IMR-90 (cell line): Measurements from ENCODE around the gene ZNF469. TPM values are rescaled to one million over a fixed set of nuclear protein-coding genes. Genes with fewer than 3 reads are reported as not detected.

Source experiments
- ATAC-seq: fragments of 200-7000 bp; cut with Tn5 transposase; 2 replicates; pipeline ENCODE4 v1.9.1; 2020; ENCODE audit warnings: low read depth, mild to moderate bottlenecking, moderate library complexity
- BruUV-seq: library from RNA; stranded (reverse); fragments of 400-500 nt; replicated peaks from 2 replicates; lab custom pipeline; 2021; lab: Mats Ljungman, UMichigan
- CTCF ChIA-PET: fragments of 300-600 bp; formaldehyde crosslinking; extraction: SDS; loops from one replicate; lab custom pipeline; 2021; ENCODE audit warnings: antibody characterized with exemption; lab: Yijun Ruan, JAX
- POLR2A ChIA-PET: fragments of 300-600 bp; sonication (Branson Sonifier 250); formaldehyde crosslinking; loops from one replicate; lab custom pipeline; 2022; ENCODE audit warnings: antibody characterized with exemption; ENCODE audit not compliant: unreplicated experiment; lab: Charles Lee
- DNase-seq: peaks from one replicate; pipeline ENCODE4 v3.0.0; 2013
- H2AFZ ChIP-seq: replicated peaks from 2 replicates; pipeline ENCODE3; 2013; ENCODE audit warnings: low read length, mild to moderate bottlenecking; ENCODE audit not compliant: poor library complexity
- H2AK5ac ChIP-seq: 2 replicates; pipeline ENCODE4 v1.6.1; 2013; ENCODE audit warnings: low read depth, low read length, inconsistent platforms
- H2AK9ac ChIP-seq: replicated peaks from 2 replicates; pipeline ENCODE3; 2013; ENCODE audit warnings: mild to moderate bottlenecking, low read depth, low read length, moderate library complexity; ENCODE audit not compliant: poor library complexity
- H2BK120ac ChIP-seq: 2 replicates; pipeline ENCODE4 v1.6.1; 2013; ENCODE audit warnings: low read depth, low read length, inconsistent platforms
- H2BK15ac ChIP-seq: 3 replicates; pipeline ENCODE4 v1.6.1; 2013; ENCODE audit warnings: low read depth, low read length, inconsistent platforms
- H2BK20ac ChIP-seq: 2 replicates; pipeline ENCODE4 v1.6.1; 2013; ENCODE audit warnings: low read depth, mild to moderate bottlenecking, inconsistent platforms, low read length, moderate library complexity
- H2BK5ac ChIP-seq: 2 replicates; pipeline ENCODE4 v1.6.1; 2013; ENCODE audit warnings: mild to moderate bottlenecking, low read depth, low read length, inconsistent platforms; ENCODE audit not compliant: poor library complexity, severe bottlenecking
- H3K14ac ChIP-seq: replicated peaks from 2 replicates; pipeline ENCODE4 v1.6.1; 2013; ENCODE audit warnings: low read depth, low read length, inconsistent platforms
- H3K18ac ChIP-seq: 2 replicates; pipeline ENCODE4 v1.6.1; 2013; ENCODE audit warnings: low read depth, low read length, control low read depth
- H3K23ac ChIP-seq: 2 replicates; pipeline ENCODE4 v1.6.1; 2013; ENCODE audit warnings: low read depth, low read length, inconsistent platforms
- H3K27ac ChIP-seq: 2 replicates; pipeline ENCODE4 v1.5.1; 2013; ENCODE audit warnings: mild to moderate bottlenecking, control low read depth, low read length; ENCODE audit not compliant: insufficient read depth
- H3K27me3 ChIP-seq: 2 replicates; pipeline ENCODE4 v1.6.1; 2013; ENCODE audit warnings: low read length; ENCODE audit not compliant: control insufficient read depth, insufficient read depth
- H3K36me3 ChIP-seq: 2 replicates; pipeline ENCODE4 v1.6.1; 2013; ENCODE audit warnings: low read length, mixed read lengths; ENCODE audit not compliant: control insufficient read depth, insufficient read depth
- H3K4ac ChIP-seq: 2 replicates; pipeline ENCODE4 v1.6.1; 2013; ENCODE audit warnings: low read depth, low read length, inconsistent platforms
- H3K4me1 ChIP-seq: 2 replicates; pipeline ENCODE4 v1.6.1; 2013; ENCODE audit warnings: low read length, mixed read lengths; ENCODE audit not compliant: control insufficient read depth, insufficient read depth
- H3K4me2 ChIP-seq: 2 replicates; pipeline ENCODE4 v1.6.1; 2013; ENCODE audit warnings: low read depth, mild to moderate bottlenecking, control low read depth, low read length, moderate library complexity
- H3K4me3 ChIP-seq: 2 replicates; pipeline ENCODE4 v1.5.1; 2013; ENCODE audit warnings: low read depth, mild to moderate bottlenecking, control low read depth, low read length, moderate library complexity; ENCODE audit not compliant: insufficient read depth
- H3K56ac ChIP-seq: 2 replicates; pipeline ENCODE4 v1.6.1; 2013; ENCODE audit warnings: low read length, inconsistent platforms; ENCODE audit not compliant: insufficient read depth; ENCODE audit errors: extremely low read depth
- H3K79me1 ChIP-seq, 2 experiments: 2 replicates each; pipeline ENCODE4 v1.6.1; 2013; ENCODE audit warnings: low read length in 2 of 2, inconsistent platforms in 1 of 2, low read depth in 1 of 2
- H3K9ac ChIP-seq: 2 replicates; pipeline ENCODE4 v1.6.1; 2013; ENCODE audit warnings: low read depth, low read length, control low read depth
- H3K9me1 ChIP-seq: 2 replicates; pipeline ENCODE4 v1.6.1; 2013; ENCODE audit warnings: low read length, inconsistent platforms; ENCODE audit not compliant: insufficient read depth
- H3K9me3 ChIP-seq: 2 replicates; pipeline ENCODE4 v1.6.1; 2013; ENCODE audit warnings: low read length; ENCODE audit not compliant: control insufficient read depth, insufficient read depth
- H4K20me1 ChIP-seq: 2 replicates; pipeline ENCODE4 v1.6.1; 2013; ENCODE audit warnings: low read length, inconsistent platforms; ENCODE audit not compliant: insufficient read depth
- H4K5ac ChIP-seq: 2 replicates; pipeline ENCODE4 v1.6.1; 2013; ENCODE audit warnings: mild to moderate bottlenecking, low read depth, low read length, control low read depth
- H4K8ac ChIP-seq, 2 experiments: 2 replicates each; pipeline ENCODE4 v1.6.1; 2013; ENCODE audit warnings: low read depth in 2 of 2, low read length in 2 of 2, control low read depth in 1 of 2, inconsistent platforms in 1 of 2
- H4K91ac ChIP-seq: 2 replicates; pipeline ENCODE4 v1.6.1; 2013; ENCODE audit warnings: low read depth, low read length, inconsistent platforms; ENCODE audit not compliant: insufficient read depth
- BHLHE40 ChIP-seq: fragments of 150-350 bp; IDR thresholded peaks from 2 replicates; pipeline ENCODE4 v1.6.1; 2016; ENCODE audit warnings: mild to moderate bottlenecking, low read depth, low read length
- CEBPB ChIP-seq: IDR thresholded peaks from 2 replicates; pipeline ENCODE4 v1.6.1; 2012; ENCODE audit warnings: low read depth, low read length, improper control_type of control experiment
- CTCF ChIP-seq: conservative IDR thresholded peaks from 2 replicates; pipeline ENCODE4 v1.5.1; 2012; ENCODE audit warnings: mild to moderate bottlenecking, low read depth, low read length, improper control_type of control experiment
- ELK1 ChIP-seq: fragments of 150-350 bp; IDR thresholded peaks from 2 replicates; pipeline ENCODE4 v1.6.1; 2016; ENCODE audit warnings: low read depth, mild to moderate bottlenecking, low read length, moderate library complexity, borderline replicate concordance
- MAZ ChIP-seq: IDR thresholded peaks from 2 replicates; pipeline ENCODE4 v1.6.1; 2012; ENCODE audit warnings: low read depth, mild to moderate bottlenecking, low read length, improper control_type of control experiment, moderate library complexity, borderline replicate concordance
- MXI1 ChIP-seq: IDR thresholded peaks from 2 replicates; pipeline ENCODE4 v1.6.1; 2012; ENCODE audit warnings: low read depth, mild to moderate bottlenecking, low read length, moderate library complexity, borderline replicate concordance
- NFE2L2 ChIP-seq: fragments of 150-350 bp; IDR thresholded peaks from 2 replicates; pipeline ENCODE4 v1.6.1; 2016; ENCODE audit warnings: low read depth, mild to moderate bottlenecking, low read length
- POLR2A ChIP-seq: IDR thresholded peaks from 2 replicates; pipeline ENCODE4 v1.6.1; 2012; ENCODE audit warnings: mild to moderate bottlenecking, low read depth, low read length
- USF2 ChIP-seq: fragments of 150-350 bp; IDR thresholded peaks from 2 replicates; pipeline ENCODE4 v1.6.1; 2017; ENCODE audit warnings: mild to moderate bottlenecking, antibody characterized with exemption, low read length, low read depth
- WGBS, 2 experiments: methylation state at CpG; one replicate each; pipeline versions ENCODE4 v1.1.5 to v1.1.7; 2013; ENCODE audit warnings: missing lambda C conversion rate in 2 of 2; ENCODE audit not compliant: insufficient read length in 1 of 2; ENCODE audit errors: extremely low coverage in 2 of 2; 5-methylcytosine and 5-hydroxymethylcytosine counted together
- dilution Hi-C: fragments of 300-500 bp; cut with HindIII; formaldehyde crosslinking; loops from one replicate; pipeline ENCODE4 v1.14.3; 2018; ENCODE audit warnings: low sequenced_read_pairs; ENCODE audit not compliant: unreplicated experiment
- in situ Hi-C: fragments of 300-500 bp; cut with MboI; formaldehyde crosslinking; loops from 3 replicates; pipeline ENCODE4 v1.14.3; 2019; ENCODE audit warnings: low sequenced_read_pairs, inconsistent platforms, mixed read lengths
- intact Hi-C: fragments of 100-400 bp; cut with micrococcal nuclease; formaldehyde crosslinking; loops from 2 replicates; pipeline ENCODE4 v1.10.0; 2022
- polyA plus RNA-seq, 3 experiments: library from polyadenylated mRNA; depleted of rRNA; stranded (reverse); fragments of >200 nt; gene quantifications; 2 replicates each; pipeline ENCODE4 v1.2.3, GENCODE V29; 2012; ENCODE audit warnings: low replicate concordance in 1 of 3
- total RNA-seq: library from RNA; depleted of rRNA; stranded (reverse); fragments of >200 nt; gene quantifications from 2 replicates; pipeline ENCODE4 v1.2.3, GENCODE V29; 2012

The ZNF469 gene
- total and polyA plus RNA-seq, 2 of the 4 experiments (the other 2 are of a cell fraction) = 1.1 to 13.3 TPM

- Histone ChIP-seq H3K4me2 (no peak overlapping the region), H3K9ac (no peak overlapping the region), H4K20me1 (no peaks in the 10 kb centered on the region; the same call in 1 of the 2 replicates), H3K79me1 (no peaks in the 10 kb centered on the region), H3K4me1 (0 out of 2 replicates have a peak, but pooled peaks cover 2% of the 10 kb centered on the region), H3K56ac (no peak overlapping the region), H2BK20ac (no peak overlapping the region), H3K27ac (no peak overlapping the region), H2AK5ac (0 out of 2 replicates have a peak overlapping the region, but pooled peaks have one; percentile 2), H3K9me1 (peaks cover 3% of the 10 kb centered on the region; the same call in 1 of the 2 replicates), H2BK120ac (no peak overlapping the region), H3K14ac (no peak overlapping the region), H4K91ac (no peak overlapping the region), H3K4ac (no peak overlapping the region), H3K18ac (no peak overlapping the region), H2BK5ac (no peak overlapping the region), H3K27me3 (peaks cover 2% of the 10 kb centered on the region; the same call in 1 of the 2 replicates), H2BK15ac (no peak overlapping the region), H3K4me3 (no peak overlapping the region), H3K36me3 (no peaks in the 10 kb centered on the region), H3K23ac (no peak overlapping the region), H4K5ac (no peak overlapping the region), H2AFZ (no peak overlapping the region), H4K8ac (no peak overlapping the region), H3K9me3 (no peaks in the 10 kb centered on the region), H2AK9ac (no peak overlapping the region)
- dilution Hi-C loops = no loop called here
- no peak for DNase-seq
- POLR2A ChIA-PET = no interaction called here
- CTCF ChIA-PET = no interaction called here
- in situ Hi-C loops = no loop called here
- intact Hi-C loops = no loop called here
- ATAC-seq = no peak
- no TSS peak for BruUV-seq
- TF ChIP-seq ELK1 (no peak), CEBPB (no peak), USF2 (no peak), BHLHE40 (no peak), CTCF (no peak), MAZ (no peak), MXI1 (no peak), NFE2L2 (no peak), POLR2A (no peak)
- 89% methylated on average over 5 of the region's 6 CpGs; no CpG with 5 or more reads in 1 of the 2 experiments for whole genome bisulfite sequencing, 2 experiments
Observed at GRCh38 chr16:88355093-88355388, 27.7 kb upstream of the ZNF469 start.
